CD4-positive, alpha-beta T cell (primary cell): ENCODE data around the gene AIMP1. TPM values are rescaled to one million over a fixed set of nuclear protein-coding genes. Genes with fewer than 3 reads are reported as not detected.

Experiments
- ATAC-seq: fragments of 200-7000 bp; cut with Tn5 transposase; one replicate; pipeline ENCODE4 v1.10.0; 2022; ENCODE audit warnings: mild to moderate bottlenecking; ENCODE audit not compliant: poor library complexity
- CTCF ChIA-PET: fragments of 350-600 bp; sonication (Branson Sonifier 250); formaldehyde crosslinking; loops from one replicate; lab custom pipeline; 2021; ENCODE audit warnings: antibody characterized with exemption, inconsistent platforms; lab: Charles Lee
- POLR2A ChIA-PET: fragments of 350-600 bp; sonication (Branson Sonifier 250); formaldehyde crosslinking; loops from one replicate; lab custom pipeline; 2021; ENCODE audit warnings: antibody characterized with exemption, inconsistent platforms; lab: Charles Lee
- DNase-seq, 14 experiments: peaks; one replicate each; pipeline ENCODE4 v3.0.0-alpha.2; 2013 to 2020; ENCODE audit warnings: mixed read lengths in 2 of 14
- H3K27ac ChIP-seq, 2 donors: one replicate each; pipeline versions ENCODE4 v1.5.1 to v1.7.0; 2013; ENCODE audit warnings: low read length in 2 of 2, low read depth in 1 of 2, mild to moderate bottlenecking in 1 of 2
- H3K27me3 ChIP-seq, 2 experiments: 1 replicate in 1 of 2; 2 replicates in 1 of 2; pipeline versions ENCODE4 v1.6.1 to v1.7.0; 2013; ENCODE audit warnings: low read length in 2 of 2, control low read depth in 1 of 2, mild to moderate bottlenecking in 1 of 2, moderate library complexity in 1 of 2; ENCODE audit not compliant: insufficient read depth in 2 of 2, control insufficient read depth in 1 of 2
- H3K36me3 ChIP-seq: one replicate; pipeline ENCODE4 v1.6.1; 2013; ENCODE audit warnings: low read length, control low read depth; ENCODE audit not compliant: insufficient read depth
- H3K4me1 ChIP-seq: one replicate; pipeline ENCODE4 v1.6.1; 2013; ENCODE audit warnings: low read length, control low read depth; ENCODE audit not compliant: insufficient read depth
- H3K4me3 ChIP-seq: one replicate; pipeline ENCODE4 v1.5.1; 2013; ENCODE audit warnings: mild to moderate bottlenecking, low read length, moderate library complexity
- H3K9me3 ChIP-seq, 2 experiments: 1 replicate in 1 of 2; 2 replicates in 1 of 2; pipeline versions ENCODE4 v1.6.1 to v1.7.0; 2013; ENCODE audit warnings: low read length in 2 of 2, mild to moderate bottlenecking in 2 of 2, control low read depth in 1 of 2, moderate library complexity in 1 of 2; ENCODE audit not compliant: control insufficient read depth in 1 of 2, insufficient read depth in 1 of 2
- H3K27ac Mint-ChIP-seq: one replicate; pipeline ENCODE4 v1.8.0; 2020; ENCODE audit warnings: mixed read lengths
- H3K27me3 Mint-ChIP-seq: one replicate; pipeline ENCODE4 v1.8.0; 2021; ENCODE audit warnings: mixed read lengths
- H3K36me3 Mint-ChIP-seq: one replicate; pipeline ENCODE4 v1.8.0; 2021; ENCODE audit warnings: low read depth, mixed read lengths
- H3K4me1 Mint-ChIP-seq: one replicate; pipeline ENCODE4 v1.8.0; 2021; ENCODE audit warnings: low read depth, mixed read lengths
- H3K4me3 Mint-ChIP-seq: one replicate; pipeline ENCODE4 v1.8.0; 2020; ENCODE audit warnings: mild to moderate bottlenecking, mixed read lengths
- H3K9me3 Mint-ChIP-seq: one replicate; pipeline ENCODE4 v1.8.0; 2020; ENCODE audit warnings: mixed read lengths
- CTCF ChIP-seq: fragments of 200-600 bp; IDR thresholded peaks from one replicate; pipeline ENCODE4 v1.8.0; 2022; ENCODE audit warnings: antibody characterized with exemption, mild to moderate bottlenecking
- intact Hi-C, 2 experiments: fragments of 100-400 bp; cut with DNase I in 1 of 2; cut with micrococcal nuclease in 1 of 2; formaldehyde crosslinking; loops; one replicate each; pipeline versions ENCODE4 v1.15.1 to v1.9.0; 2023 to 2025; cut with DNase I, micrococcal nuclease
- total RNA-seq, 174 experiments: library from RNA in 2 of 174; stranded (reverse) in 2 of 174; gene quantifications; one replicate each; pipeline ENCODE4 v1.2.3 and lab custom pipeline; 2021 to 2026

AIMP1 gene
- total RNA-seq, 2 experiments from 2014 or later = 75.4 to 77.8 TPM

DNA sequence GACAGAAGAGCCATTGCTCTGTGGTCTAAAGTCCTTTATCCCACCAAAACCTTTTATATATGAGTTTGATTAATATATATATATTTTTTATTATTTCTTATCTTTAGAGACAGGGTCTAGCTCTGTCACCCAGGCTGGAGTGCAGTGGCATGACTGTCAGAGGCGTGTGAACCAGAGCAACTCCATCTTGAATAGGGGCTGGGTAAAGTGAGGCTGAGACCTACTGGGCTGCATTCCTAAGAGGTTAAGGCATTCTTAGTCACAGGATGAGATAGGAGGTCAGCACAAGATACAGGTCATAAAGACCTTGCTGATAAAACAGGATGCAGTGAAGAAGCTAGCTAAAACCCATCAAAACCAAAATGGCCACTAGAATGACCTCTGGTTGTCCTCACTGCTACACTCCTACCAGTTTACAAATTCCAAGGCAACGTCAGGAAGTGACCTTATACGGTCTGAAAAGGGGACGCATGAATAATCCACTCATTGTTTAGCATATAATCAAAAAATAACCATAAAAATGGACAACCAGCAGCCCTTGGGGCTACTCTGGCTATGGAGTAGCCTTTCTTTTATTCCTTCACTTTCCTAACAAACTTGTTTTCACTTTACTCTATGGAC lies 10.8 kb upstream of the AIMP1 start:
- no peak overlapping the region for H3K27ac ChIP-seq
- peaks cover 18% of the 10 kb centered on the region for H3K36me3 ChIP-seq
- ATAC-seq (no peak), DNase-seq (no peak)
- no peaks in the 10 kb centered on the region for H3K27me3 ChIP-seq
- H3K36me3 Mint-ChIP-seq = peaks cover 60% of the 10 kb centered on the region
- intact Hi-C loops = no loop called here
- CTCF ChIA-PET = no interaction called here
- no peaks in the 10 kb centered on the region for H3K9me3 ChIP-seq
- no peaks in the 10 kb centered on the region for H3K9me3 Mint-ChIP-seq
- no peak for TF ChIP-seq CTCF
- H3K4me3 ChIP-seq = no peak overlapping the region
- H3K4me3 Mint-ChIP-seq = no peak overlapping the region
- no peaks in the 10 kb centered on the region for H3K4me1 ChIP-seq
- H3K27ac Mint-ChIP-seq = no peak overlapping the region
- H3K27me3 Mint-ChIP-seq = no peaks in the 10 kb centered on the region
- peaks cover 35% of the 10 kb centered on the region for H3K4me1 Mint-ChIP-seq
- POLR2A ChIA-PET = no interaction called here

GRCh38 chr4:106306561-106306960 lies 9.8 kb upstream of the AIMP1 start:
- Mint-ChIP-seq H3K4me1 (peaks cover 36% of the 10 kb centered on the region), H3K27me3 (no peaks in the 10 kb centered on the region), H3K36me3 (peaks cover 57% of the 10 kb centered on the region), H3K9me3 (no peaks in the 10 kb centered on the region), H3K27ac (no peak overlapping the region), H3K4me3 (no peak overlapping the region)
- POLR2A ChIA-PET = interaction anchor here (1.0 kb wide), 1 partner anchor 9 kb away, joined by 3 read pairs; the partner anchor contains the start of genes AIMP1 and TBCK
- Histone ChIP-seq H3K4me1 (no peaks in the 10 kb centered on the region), H3K4me3 (no peak overlapping the region), H3K27ac (no peak overlapping the region), H3K27me3 (no peaks in the 10 kb centered on the region), H3K36me3 (peaks cover 18% of the 10 kb centered on the region), H3K9me3 (no peaks in the 10 kb centered on the region)
- no peak for DNase-seq
- ATAC-seq = no peak
- no peak for TF ChIP-seq CTCF
- CTCF ChIA-PET = interaction anchor here (0.5 to 0.6 kb wide), 2 partner anchors 14 to 596 kb away, joined by 3 read pairs; no protein-coding TSS in a partner anchor
- intact Hi-C loops = no loop called here

DNA sequence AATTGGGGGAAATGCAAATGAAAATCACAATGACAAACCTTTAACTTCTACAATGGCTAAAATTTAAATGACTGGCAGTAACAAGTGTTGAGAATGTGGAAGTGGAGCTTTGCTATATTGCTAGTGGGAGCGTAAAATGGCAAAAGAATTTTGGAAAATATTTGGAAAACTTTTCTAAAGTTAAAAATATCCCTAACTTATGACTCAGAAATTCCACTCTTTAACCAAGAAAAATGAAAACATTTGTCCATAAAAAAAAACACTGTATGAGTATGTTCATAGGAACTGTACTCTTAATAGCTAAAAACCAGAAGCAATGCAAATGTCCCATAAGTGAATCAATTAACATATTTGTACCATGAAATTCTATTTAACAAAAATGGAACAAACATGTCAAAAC lies 4.0 kb upstream of the AIMP1 start:
- H3K27ac ChIP-seq = no peak overlapping the region
- no peaks in the 10 kb centered on the region for H3K27me3 ChIP-seq
- H3K27me3 Mint-ChIP-seq = no peaks in the 10 kb centered on the region
- peaks cover 6% of the 10 kb centered on the region for H3K36me3 ChIP-seq
- peak overlapping the region; percentile 55 for H3K4me3 Mint-ChIP-seq
- ATAC-seq (no peak), DNase-seq (no peak)
- no peak overlapping the region for H3K4me3 ChIP-seq
- POLR2A ChIA-PET = no interaction called here
- intact Hi-C loops = loop anchor here in 1 of 2 experiments (5.0 to 10.0 kb wide), 2 partner anchors 835 to 1622 kb away; partner anchors contain the start of gene CYP2U1
- H3K9me3 ChIP-seq = no peaks in the 10 kb centered on the region
- peaks cover 8% of the 10 kb centered on the region for H3K36me3 Mint-ChIP-seq
- no peaks in the 10 kb centered on the region for H3K9me3 Mint-ChIP-seq
- no peak overlapping the region for H3K27ac Mint-ChIP-seq
- CTCF ChIA-PET = no interaction called here
- no peak for TF ChIP-seq CTCF
- H3K4me1 ChIP-seq = peaks cover 12% of the 10 kb centered on the region
- peaks cover 34% of the 10 kb centered on the region for H3K4me1 Mint-ChIP-seq
